ENCODE measurements around the gene HIRIP3.

DNA sequence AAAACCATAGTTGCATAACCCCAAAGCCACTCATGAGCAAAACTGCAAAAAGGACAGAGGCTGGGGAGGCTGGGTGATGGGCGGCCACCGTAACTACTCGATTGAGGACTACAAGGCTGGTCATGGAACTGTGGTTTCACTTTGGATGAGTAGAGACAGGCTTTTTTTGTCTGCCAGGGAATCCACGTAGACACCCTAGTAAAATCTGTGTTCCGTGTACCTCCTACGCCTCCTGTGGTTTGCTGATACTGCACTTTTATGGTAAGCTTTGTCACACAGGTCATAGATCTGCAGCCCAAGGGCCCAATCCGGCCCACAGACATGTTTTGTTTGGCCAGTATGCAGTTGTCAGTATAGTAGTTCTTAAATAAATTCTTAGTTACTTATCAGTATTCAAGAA is 37.9 kb upstream of the HIRIP3 start:
- TF ChIP-seq GATA3 (IDR thresholded peaks at IDR 0.05; ENCODE audit: low read depth, low read length): no peak
- TF ChIP-seq GATA2 (IDR thresholded peaks at IDR 0.05; ENCODE audit: low read depth, low read length): no peak

Measured in SH-SY5Y (cell line).